ENCODE measurements around the gene CNTNAP2. TPM values are rescaled to one million over a fixed set of nuclear protein-coding genes. Genes with fewer than 3 reads are reported as not detected.
"Not testable (repeated sequence)": the region's sequence is repeated elsewhere in the genome, so short reads cannot be mapped to it uniquely, and the experiment has no call there.

The CNTNAP2 gene
- total and polyA plus RNA-seq, 11 donors: 0.01 to 2.6 (median 0.31) TPM; not detected in 3

DNA sequence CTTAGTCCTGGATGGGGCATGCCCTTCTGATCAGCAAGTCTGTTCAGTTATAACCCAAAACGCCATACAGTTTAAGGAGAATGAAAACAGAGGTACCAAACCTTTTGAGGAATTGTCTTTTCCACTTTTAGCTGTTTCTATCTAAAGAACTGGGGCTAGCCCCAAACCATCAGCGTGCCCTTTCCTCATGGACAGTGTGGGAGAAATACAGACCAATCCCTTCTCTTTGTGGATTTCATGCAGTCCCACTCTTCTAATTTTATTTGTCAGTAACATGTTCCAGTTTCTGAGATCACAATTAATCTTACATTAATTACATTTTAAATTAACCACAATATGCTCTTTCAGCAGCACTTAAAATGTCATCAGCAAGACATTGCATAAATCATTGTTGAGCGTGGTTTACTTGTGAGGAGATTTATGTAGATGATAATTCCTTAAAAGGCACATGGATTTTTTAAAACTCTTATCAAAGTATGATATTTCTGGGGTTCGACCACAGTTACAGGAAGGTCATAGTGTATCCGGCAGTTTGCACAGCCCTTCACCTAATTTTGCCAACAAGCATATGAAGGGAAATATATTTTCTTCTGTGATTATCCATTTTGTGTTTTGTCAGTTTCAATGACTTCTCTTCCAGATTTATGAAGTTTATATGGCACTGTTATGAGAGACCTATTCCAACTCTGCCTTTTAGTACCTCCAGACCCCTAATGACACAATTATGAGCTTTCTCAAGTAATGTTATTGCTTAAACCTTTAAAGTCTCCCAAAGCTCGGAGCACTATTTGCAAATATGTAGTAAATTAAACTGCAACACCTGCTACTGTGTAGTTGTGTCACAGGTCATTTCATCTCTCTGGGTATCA lies 1605.6 kb downstream of the CNTNAP2 start:
- Histone ChIP-seq H3K4me1 (no peaks in the 10 kb centered on the region), H3K4me3 (no peak overlapping the region), H3K27ac (no peak overlapping the region), H3K9me3 (no peaks in the 10 kb centered on the region), H3K36me3 (no peaks in the 10 kb centered on the region), H3K27me3 (no peaks in the 10 kb centered on the region)
- no peak for DNase-seq
- TF ChIP-seq POLR2A (IDR thresholded peaks at IDR 0.05): no peak
- TF ChIP-seq, protein P1, sequence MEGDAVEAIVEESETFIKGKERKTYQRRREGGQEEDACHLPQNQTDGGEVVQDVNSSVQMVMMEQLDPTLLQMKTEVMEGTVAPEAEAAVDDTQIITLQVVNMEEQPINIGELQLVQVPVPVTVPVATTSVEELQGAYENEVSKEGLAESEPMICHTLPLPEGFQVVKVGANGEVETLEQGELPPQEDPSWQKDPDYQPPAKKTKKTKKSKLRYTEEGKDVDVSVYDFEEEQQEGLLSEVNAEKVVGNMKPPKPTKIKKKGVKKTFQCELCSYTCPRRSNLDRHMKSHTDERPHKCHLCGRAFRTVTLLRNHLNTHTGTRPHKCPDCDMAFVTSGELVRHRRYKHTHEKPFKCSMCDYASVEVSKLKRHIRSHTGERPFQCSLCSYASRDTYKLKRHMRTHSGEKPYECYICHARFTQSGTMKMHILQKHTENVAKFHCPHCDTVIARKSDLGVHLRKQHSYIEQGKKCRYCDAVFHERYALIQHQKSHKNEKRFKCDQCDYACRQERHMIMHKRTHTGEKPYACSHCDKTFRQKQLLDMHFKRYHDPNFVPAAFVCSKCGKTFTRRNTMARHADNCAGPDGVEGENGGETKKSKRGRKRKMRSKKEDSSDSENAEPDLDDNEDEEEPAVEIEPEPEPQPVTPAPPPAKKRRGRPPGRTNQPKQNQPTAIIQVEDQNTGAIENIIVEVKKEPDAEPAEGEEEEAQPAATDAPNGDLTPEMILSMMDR (IDR thresholded peaks at IDR 0.05): no peak
- intact Hi-C loops (cut with DNase I): no loop called here
- ATAC-seq: no peak
- WGBS, 4 donors: 69 to 78% (median 72%) methylated on average over 6 of the region's 6 CpGs

DNA sequence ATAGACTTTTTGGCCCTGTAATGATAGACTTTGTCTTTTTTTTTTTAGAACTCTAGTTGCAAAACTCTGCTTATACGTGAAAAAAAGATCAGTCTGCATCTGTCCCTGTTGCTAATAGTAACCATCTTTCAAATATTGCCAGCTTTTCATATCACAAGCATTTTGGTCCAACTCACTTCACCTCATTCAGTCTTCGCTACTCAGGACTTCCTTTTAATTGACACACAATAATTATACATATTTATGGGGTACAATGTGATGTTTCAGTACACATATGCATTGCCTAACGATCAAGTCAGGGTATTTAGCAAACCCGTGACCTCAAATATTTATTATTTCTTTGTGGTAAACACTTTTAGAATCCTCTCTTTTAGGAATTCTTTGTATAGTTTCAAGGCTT lies 1606.9 kb downstream of the CNTNAP2 start:
- Histone ChIP-seq H3K4me1 (no peaks in the 10 kb centered on the region), H3K9me3 (no peaks in the 10 kb centered on the region), H3K27ac (no peak overlapping the region), H3K27me3 (no peaks in the 10 kb centered on the region), H3K4me3 (no peak overlapping the region), H3K36me3 (no peaks in the 10 kb centered on the region)
- no peak for ATAC-seq
- DNase-seq: no peak
- WGBS, 4 donors: 76 to 80% (median 78%) methylated on average over 4 of the region's 4 CpGs
- intact Hi-C loops (cut with DNase I): no loop called here
- TF ChIP-seq, protein P1 (IDR thresholded peaks at IDR 0.05): no peak
- TF ChIP-seq POLR2A (IDR thresholded peaks at IDR 0.05): no peak

DNA sequence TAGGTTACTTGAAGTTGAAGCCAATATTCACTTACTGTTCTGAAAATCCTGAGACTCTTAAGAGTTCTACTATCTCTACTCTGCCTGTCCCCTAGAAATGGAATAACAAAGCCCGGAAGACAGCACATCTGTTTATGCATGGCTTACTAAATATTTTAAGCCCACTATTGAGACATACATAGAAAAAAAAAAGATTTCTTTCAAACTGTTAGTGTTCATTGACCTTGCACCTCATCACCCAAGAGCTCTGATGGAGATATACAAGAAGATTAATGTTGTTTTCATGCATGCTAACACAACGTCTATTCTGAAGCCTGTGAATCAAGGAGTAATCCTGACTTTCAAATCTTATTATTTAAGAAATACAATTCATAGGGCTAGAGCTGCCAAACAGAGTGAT lies 1614.7 kb downstream of the CNTNAP2 start:
- intact Hi-C loops (cut with DNase I): no loop called here
- TF ChIP-seq, protein P1 (IDR thresholded peaks at IDR 0.05): no peak
- no peak for ATAC-seq

DNA sequence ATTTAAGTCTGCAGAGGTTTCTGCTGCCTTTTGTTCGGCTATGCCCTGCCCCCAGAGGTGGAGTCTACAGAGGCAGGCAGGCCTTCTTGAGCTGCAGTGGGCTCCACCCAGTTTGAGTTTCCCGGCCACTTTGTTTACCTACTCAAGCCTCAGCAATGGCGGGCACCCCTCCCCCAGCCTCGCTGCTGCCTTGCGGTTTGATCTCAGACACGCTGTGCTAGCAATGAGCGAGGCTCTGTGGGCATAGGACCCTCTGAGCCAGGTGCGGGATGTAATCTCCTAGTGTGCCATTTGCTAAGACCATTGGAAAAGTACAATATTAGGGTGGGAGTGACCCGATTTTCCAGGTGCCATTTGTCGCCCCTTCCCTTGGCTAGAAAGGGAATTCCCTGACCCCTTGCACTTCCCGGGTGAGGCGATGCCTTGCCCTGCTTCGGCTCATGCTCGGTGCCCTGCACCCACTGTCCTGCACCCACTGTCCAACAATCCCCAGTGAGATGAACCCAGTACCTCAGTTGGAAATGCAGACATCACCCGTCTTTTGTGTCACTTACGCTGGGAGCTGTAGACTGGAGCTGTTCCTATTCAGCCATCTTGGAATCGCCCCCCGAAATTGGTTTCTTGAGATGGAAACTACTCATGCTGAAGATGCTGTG lies 1621.1 kb downstream of the CNTNAP2 start:
- 89 to 97% (median 91%) methylated on average over 18 of the region's 18 CpGs for WGBS, 4 donors
- H3K36me3 ChIP-seq; H3K9me3 ChIP-seq; ATAC-seq; DNase-seq; H3K27me3 ChIP-seq; H3K27ac ChIP-seq; H3K4me1 ChIP-seq; H3K4me3 ChIP-seq; intact Hi-C loops (cut with DNase I): not testable (repeated sequence)

More for the DNA sequence above, 1614.7 kb downstream of the CNTNAP2 start:
- H3K4me3 ChIP-seq: no peak overlapping the region
- no peaks in the 10 kb centered on the region for H3K4me1 ChIP-seq
- no peak for DNase-seq
- no peaks in the 10 kb centered on the region for H3K36me3 ChIP-seq
- no peaks in the 10 kb centered on the region for H3K27me3 ChIP-seq
- H3K27ac ChIP-seq: no peak overlapping the region
- 63 to 72% (median 67%) methylated on average over 2 of the region's 2 CpGs for WGBS, 4 donors
- peaks cover 0 to 4% (median 0%) of the 10 kb centered on the region in 12 donors for H3K9me3 ChIP-seq

Data from heart left ventricle (tissue), 16 donors.